ENCODE data around the gene RASL11A.
"Not testable (repeated sequence)": the region's sequence is repeated elsewhere in the genome, so short reads cannot be mapped to it uniquely, and the experiment has no call there.

Gene RASL11A

GRCh38 chr13:27293076-27293691 lies 22.6 kb downstream of the RASL11A start:
- CTCF ChIA-PET: interaction anchor here (0.7 to 1.4 kb wide), 2 partner anchors 12 to 69 kb away, joined by 3 read pairs; no protein-coding TSS in a partner anchor
- POLR2A ChIA-PET: no interaction called here

GRCh38 chr13:27293873-27294515 lies 23.4 kb downstream of the RASL11A start:
- ChIA-PET POLR2A (no interaction called here), CTCF (interaction anchor here (1.0 kb wide), 1 partner anchor 9 kb away, joined by 3 read pairs; no protein-coding TSS in a partner anchor)
- TF ChIP-seq CTCF (IDR thresholded peaks at IDR 0.05; ENCODE audit: control extremely low read depth, extremely low read depth, low read depth, missing control alignments): no peak
- DNase-seq (ENCODE audit: extremely low spot score): no peak

More at GRCh38 chr13:27293076-27293691, 22.6 kb downstream of the RASL11A start:
- no peak for DNase-seq (ENCODE audit: extremely low spot score)
- no peak for TF ChIP-seq CTCF (IDR thresholded peaks at IDR 0.05; ENCODE audit: control extremely low read depth, extremely low read depth, low read depth, missing control alignments)

GRCh38 chr13:27295096-27295495 lies 24.5 kb downstream of the RASL11A start:
- ChIA-PET POLR2A (no interaction called here), CTCF (no interaction called here)
- no peak for TF ChIP-seq CTCF (IDR thresholded peaks at IDR 0.05; ENCODE audit: control extremely low read depth, extremely low read depth, low read depth, missing control alignments)
- no peak for DNase-seq (ENCODE audit: extremely low spot score)

GRCh38 chr13:27295660-27296059 lies 25.0 kb downstream of the RASL11A start:
- ChIA-PET POLR2A (no interaction called here), CTCF (interaction anchor here (1.2 to 2.7 kb wide), 3 partner anchors 11 to 310 kb away, joined by 3 to 8 read pairs (median 3); partner anchors contain the start of gene RASL11A)
- TF ChIP-seq CTCF (IDR thresholded peaks at IDR 0.05; ENCODE audit: control extremely low read depth, extremely low read depth, low read depth, missing control alignments): no peak
- DNase-seq (ENCODE audit: extremely low spot score): no peak

- POLR2A ChIA-PET: no interaction called here
- CTCF ChIA-PET: interaction anchor here (1.2 to 2.7 kb wide), 4 partner anchors 10 to 311 kb away, joined by 3 to 8 read pairs (median 4); partner anchors contain the start of gene RASL11A
- no peak for TF ChIP-seq CTCF (IDR thresholded peaks at IDR 0.05; ENCODE audit: control extremely low read depth, extremely low read depth, low read depth, missing control alignments)
- no peak for DNase-seq (ENCODE audit: extremely low spot score)
Observed at GRCh38 chr13:27296496-27296895, 25.9 kb downstream of the RASL11A start.

- ChIA-PET CTCF (interaction anchor here (0.9 to 2.4 kb wide), 5 partner anchors 9 to 313 kb away, joined by 3 to 6 read pairs (median 5); partner anchors contain the start of gene RASL11A), POLR2A (no interaction called here)
- no peak for DNase-seq (ENCODE audit: extremely low spot score)
- no peak for TF ChIP-seq CTCF (IDR thresholded peaks at IDR 0.05; ENCODE audit: control extremely low read depth, extremely low read depth, low read depth, missing control alignments)
Observed at GRCh38 chr13:27298849-27299248, 28.2 kb downstream of the RASL11A start.

- ChIA-PET CTCF (interaction anchor here (1.0 to 2.4 kb wide), 6 partner anchors 8 to 315 kb away, joined by 3 to 6 read pairs (median 5); partner anchors contain the start of gene RASL11A), POLR2A (interaction anchor here (0.6 kb wide), 1 partner anchor 49 kb away, joined by 3 read pairs; no protein-coding TSS in a partner anchor)
- DNase-seq (ENCODE audit: extremely low spot score): not testable (repeated sequence)
Observed at GRCh38 chr13:27300406-27300805, 29.8 kb downstream of the RASL11A start.

All from GM10248 (cell line).